ENCODE results near the gene BSG. TPM values are rescaled to one million over a fixed set of nuclear protein-coding genes. Genes with fewer than 3 reads are reported as not detected.

Gene BSG
- total and polyA plus RNA-seq, 9 of the 15 experiments (the other 6 are each of a cell fraction or from before 2014, with no cell fraction given) = 4.6 to 495 (median 187) TPM

- peak; percentile 67; the same call in 1 of the 2 replicates for TF ChIP-seq AFF4 (CRISPR knock-in tag; IDR thresholded peaks at IDR 0.05)
- peak; percentile 56; the same call in 1 of the 2 replicates for TF ChIP-seq TCF15 (CRISPR knock-in tag; IDR thresholded peaks at IDR 0.05)
- TF ChIP-seq SNAPC5 (CRISPR knock-in tag; IDR thresholded peaks at IDR 0.05) = no peak
- TF ChIP-seq ZBTB7A (IDR thresholded peaks at IDR 0.05; ENCODE audit: borderline replicate concordance, control insufficient read depth, low read depth, low read length) = 0 out of 2 replicates have a peak, but pooled peaks have one; percentile 11
- TF ChIP-seq ZNF785 (CRISPR knock-in tag; IDR thresholded peaks at IDR 0.05) = no peak
- no peak for TF ChIP-seq CREM (IDR thresholded peaks at IDR 0.05; ENCODE audit: low read depth)
- 0 out of 2 replicates have a peak, but pooled peaks have one; percentile 1 for TF ChIP-seq GABPB1 (CRISPR knock-in tag; IDR thresholded peaks at IDR 0.05)
- no peak for TF ChIP-seq REST (IDR thresholded peaks at IDR 0.05; ENCODE audit: borderline replicate concordance)
- TF ChIP-seq REST (CRISPR knock-in tag; IDR thresholded peaks at IDR 0.05; ENCODE audit: low read depth) = 0 out of 2 replicates have a peak, but pooled peaks have one; percentile 45
- 0 out of 2 replicates have a peak, but pooled peaks have one; percentile 41 for TF ChIP-seq ZC3H4 (CRISPR knock-in tag; IDR thresholded peaks at IDR 0.05; ENCODE audit: borderline replicate concordance)
- 0 out of 2 replicates have a peak, but pooled peaks have one; percentile 46 for TF ChIP-seq E2F3 (CRISPR knock-in tag; IDR thresholded peaks at IDR 0.05)
- TF ChIP-seq SP1 (CRISPR knock-in tag; IDR thresholded peaks at IDR 0.05) = peak; percentile 19; the same call in 1 of the 2 replicates
Measured at GRCh38 chr19:573519-573825, 1.1 kb downstream of the BSG start (continued).
